GM23248 (cell line): ENCODE measurements around the gene ABHD16A.

Source experiments
- EZH2 ChIP-seq: fragments of 200-600 bp; sonication (generic); IDR thresholded peaks from 2 replicates; pipeline ENCODE4 v1.6.1; 2018; ENCODE audit warnings: antibody characterized with exemption, mild to moderate bottlenecking; ENCODE audit not compliant: insufficient read depth, poor library complexity, severe bottlenecking
- EZH2phosphoT487 ChIP-seq: fragments of 200-600 bp; sonication (generic); IDR thresholded peaks from 2 replicates; pipeline ENCODE4 v1.6.1; 2018; ENCODE audit warnings: antibody characterized with exemption, moderate library complexity, mild to moderate bottlenecking, low read depth; ENCODE audit not compliant: insufficient read depth

DNA sequence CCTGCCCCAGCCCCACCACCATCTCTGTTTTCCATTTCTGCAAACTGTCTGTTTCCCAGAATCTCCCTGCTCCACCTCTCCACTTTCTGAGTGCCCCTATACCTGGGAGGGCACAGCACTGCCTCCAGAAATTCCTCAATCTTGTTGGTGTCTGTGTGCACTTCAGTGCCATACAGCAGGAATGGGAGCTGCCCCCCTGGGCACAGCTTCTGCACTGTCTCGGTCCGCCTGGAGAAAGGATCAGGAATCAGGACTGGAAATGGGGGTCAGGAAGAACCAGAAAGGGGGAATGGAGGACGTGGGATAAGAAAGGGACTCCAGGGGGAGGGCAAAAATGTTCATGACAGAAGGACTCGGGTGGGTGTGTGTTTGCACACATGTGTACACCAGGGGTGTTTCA is 30.6 kb upstream of the ABHD16A start:
- TF ChIP-seq EZH2phosphoT487 (no peak), EZH2 (no peak)
